SK-N-SH (cell line): ENCODE measurements around the gene CCL16.

Experiments
- CTCF ChIP-seq: fragments of 200-600 bp; sonication (generic); IDR thresholded peaks from 2 replicates; pipeline ENCODE4 v1.6.1; 2017; ENCODE audit warnings: antibody characterized with exemption, mild to moderate bottlenecking, moderate library complexity
- EP300 ChIP-seq, 2 experiments: IDR thresholded peaks; 2 replicates each; pipeline versions ENCODE4 v1.4.0 to v1.6.1; 2012; ENCODE audit warnings: borderline replicate concordance in 1 of 2, low read depth in 1 of 2, low read length in 1 of 2
- EZH2phosphoT487 ChIP-seq: fragments of 200-600 bp; sonication (generic); IDR thresholded peaks from 2 replicates; pipeline ENCODE4 v1.6.1; 2017; ENCODE audit warnings: low read depth, mixed run types, mild to moderate bottlenecking, antibody characterized with exemption, moderate library complexity, borderline replicate concordance
- MEF2A ChIP-seq: IDR thresholded peaks from 2 replicates; pipeline ENCODE4 v1.4.0; 2012; ENCODE audit warnings: low read depth, borderline replicate concordance
- MXI1 ChIP-seq: IDR thresholded peaks from 2 replicates; pipeline ENCODE4 v1.6.1; 2012; ENCODE audit warnings: mild to moderate bottlenecking, low read depth, low read length, improper control_type of control experiment
- PBX3 ChIP-seq: IDR thresholded peaks from 2 replicates; pipeline ENCODE4; 2012
- POLR2AphosphoS5 ChIP-seq: IDR thresholded peaks from 2 replicates; pipeline ENCODE4 v1.6.1; 2012; ENCODE audit warnings: low read depth, low read length
- RAD21 ChIP-seq: IDR thresholded peaks from 2 replicates; pipeline ENCODE4 v1.6.1; 2012; ENCODE audit warnings: mild to moderate bottlenecking, low read length
- TCF12 ChIP-seq: IDR thresholded peaks from 2 replicates; pipeline ENCODE4 v1.4.0; 2012
- USF2 ChIP-seq: fragments of 150-350 bp; IDR thresholded peaks from 2 replicates; pipeline ENCODE4 v1.6.1; 2017; ENCODE audit warnings: antibody characterized with exemption, low read length, low read depth, borderline replicate concordance

- TF ChIP-seq POLR2AphosphoS5 = no peak
- no peak for TF ChIP-seq CTCF
- no peak for TF ChIP-seq MEF2A
- TF ChIP-seq USF2 = no peak
- TF ChIP-seq PBX3 = no peak
- no peak for TF ChIP-seq EZH2phosphoT487
- no peak for TF ChIP-seq TCF12
- TF ChIP-seq RAD21 = no peak
- no peak for TF ChIP-seq EP300 (IDR thresholded peaks at IDR 0.05; ENCODE audit: borderline replicate concordance in 1 of 2, low read depth in 1 of 2, low read length in 1 of 2)
- no peak for TF ChIP-seq MXI1
These were observed 46.5 kb upstream of the CCL16 start for GRCh38 chr17:36027761-36028160.
